Measurements from ENCODE around the gene GPC6.
"Not testable (repeated sequence)": the region's sequence is repeated elsewhere in the genome, so short reads cannot be mapped to it uniquely, and the experiment has no call there.

Gene GPC6

DNA sequence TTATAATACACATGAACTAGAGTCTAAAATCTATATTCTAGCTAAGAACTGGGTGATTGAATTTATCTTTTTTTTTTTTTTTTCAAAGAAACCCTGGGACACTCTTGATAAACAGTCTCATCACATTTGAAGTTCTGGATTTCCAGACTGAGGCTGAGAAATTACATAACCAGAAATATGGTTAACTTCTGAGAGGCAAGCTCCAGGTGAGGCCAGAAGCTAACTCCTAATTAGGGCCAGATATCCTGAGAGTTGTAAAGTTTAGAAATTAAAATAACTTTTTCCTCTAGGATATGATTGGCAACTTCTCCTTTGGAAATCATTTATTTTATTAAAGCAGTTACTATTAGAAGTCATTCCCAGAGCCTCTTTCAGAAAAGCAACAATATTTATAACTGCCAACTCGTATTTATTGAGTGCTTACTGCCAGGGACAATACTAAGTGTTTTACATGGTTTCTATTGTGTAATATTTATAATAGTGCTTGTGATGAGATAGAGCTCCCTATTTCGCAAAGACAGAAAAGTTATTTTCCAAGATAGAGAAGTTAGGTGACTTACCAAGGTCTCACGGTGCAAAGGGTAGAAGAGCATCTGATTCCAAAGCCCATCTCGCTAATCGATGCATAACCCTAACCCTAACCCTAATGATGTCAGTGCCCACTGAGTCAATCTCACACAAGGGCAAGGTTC is 1065.2 kb downstream of the GPC6 start:
- DNase-seq = no peak

DNA sequence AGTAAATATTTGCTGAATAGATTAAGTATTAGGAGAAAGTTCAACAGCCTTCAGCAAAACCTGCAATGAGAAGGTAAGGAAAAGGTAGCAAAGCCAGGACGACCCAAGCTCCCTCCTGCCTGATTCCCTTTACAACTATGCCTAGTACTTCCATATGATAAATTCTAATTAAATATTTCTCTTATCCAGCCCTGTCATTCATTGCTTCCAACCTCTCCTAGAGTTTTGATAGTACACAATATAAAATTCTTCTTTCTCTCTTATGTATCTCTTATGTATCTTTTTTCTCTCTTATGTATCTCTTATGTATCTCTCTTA is 1065.7 kb downstream of the GPC6 start:
- no peak for DNase-seq

GRCh38 chr13:94296471-94296870 is 1069.9 kb downstream of the GPC6 start:
- DNase-seq = no peak

GRCh38 chr13:94298346-94298745 is 1071.7 kb downstream of the GPC6 start:
- no peak for DNase-seq

DNA sequence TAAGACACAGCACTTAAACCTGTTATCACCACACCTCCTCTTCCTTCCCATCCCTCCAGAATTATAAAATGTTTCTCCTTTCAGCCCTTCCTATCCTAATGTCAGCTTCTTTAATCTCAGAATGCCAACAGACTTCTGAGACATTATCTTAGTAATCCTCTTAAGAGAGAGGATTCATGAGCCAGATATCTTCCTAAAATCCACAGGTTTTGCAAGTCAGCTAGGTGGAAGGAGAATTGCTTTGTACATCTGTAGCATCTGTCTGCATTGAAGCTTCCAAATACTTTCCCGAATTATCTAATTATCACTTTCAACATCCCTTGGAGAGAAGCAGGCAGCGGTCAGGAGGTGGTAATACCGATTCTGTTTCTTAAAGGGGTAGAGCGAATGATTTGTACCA is 1073.8 kb downstream of the GPC6 start:
- no peak for DNase-seq

GRCh38 chr13:94301487-94301886 is 1074.9 kb downstream of the GPC6 start:
- DNase-seq = no peak

DNA sequence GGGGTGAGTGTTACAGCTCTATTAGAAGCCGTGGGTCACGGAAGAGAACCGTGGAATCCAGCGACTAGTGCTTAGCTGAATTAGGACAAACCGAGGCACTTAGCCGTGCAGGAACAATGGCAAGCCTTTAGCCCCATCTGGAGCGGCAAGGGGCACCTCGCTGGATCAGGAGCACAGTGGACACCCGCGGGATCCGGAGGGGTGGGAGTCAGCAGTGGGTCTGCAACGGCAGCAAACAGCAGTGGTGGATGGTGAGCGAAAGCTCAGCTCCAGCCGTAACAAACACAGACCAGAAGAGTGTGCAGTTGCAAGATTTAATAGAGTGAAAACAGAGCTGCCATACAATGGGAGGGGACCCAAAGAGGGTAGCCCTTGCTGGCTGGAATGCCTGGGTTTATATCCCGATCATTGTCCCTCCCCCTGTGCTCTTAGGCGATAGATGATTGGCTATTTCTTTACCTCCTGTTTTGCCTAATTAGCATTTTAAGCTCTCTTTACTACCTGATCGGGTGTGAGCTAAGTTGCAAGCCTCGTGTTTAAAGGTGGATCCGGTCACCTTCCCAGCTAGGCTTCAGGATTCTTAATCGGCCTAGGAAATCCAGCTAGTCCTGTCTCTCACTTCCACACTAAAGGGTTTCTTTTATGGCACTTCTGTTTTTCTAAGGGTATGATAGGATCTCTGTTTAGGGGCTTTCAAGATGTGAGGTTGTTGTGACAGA is 1076.4 kb downstream of the GPC6 start:
- not testable (repeated sequence) for DNase-seq

GRCh38 chr13:94303644-94304174 is 1077.1 kb downstream of the GPC6 start:
- no peak for DNase-seq

- no peak for DNase-seq
Observed at GRCh38 chr13:94305033-94305432, 1078.4 kb downstream of the GPC6 start.

GRCh38 chr13:94305463-94305862 is 1078.9 kb downstream of the GPC6 start:
- DNase-seq = no peak

GRCh38 chr13:94305934-94306333 is 1079.3 kb downstream of the GPC6 start:
- DNase-seq = no peak

GRCh38 chr13:94308832-94309231 is 1082.2 kb downstream of the GPC6 start:
- no peak for DNase-seq

DNA sequence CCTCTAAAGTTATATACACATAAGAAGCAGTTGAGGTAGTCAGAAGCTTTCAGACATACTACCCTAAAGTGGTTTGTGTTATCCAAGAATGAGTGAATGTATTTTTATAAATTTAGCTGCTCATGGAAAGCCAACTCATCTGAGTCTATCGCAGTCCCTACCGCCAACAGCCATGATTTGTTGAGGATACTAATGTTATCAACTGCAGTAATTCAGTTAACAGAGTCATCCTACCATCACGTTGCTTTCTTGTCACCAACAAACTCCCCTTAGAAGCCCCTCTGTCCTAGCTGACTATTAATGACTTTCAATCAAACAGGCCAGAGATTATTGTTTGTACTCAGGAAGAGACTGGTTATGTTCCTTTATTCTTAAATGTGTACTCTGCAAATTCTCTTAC is 1083.0 kb downstream of the GPC6 start:
- DNase-seq = no peak

DNA sequence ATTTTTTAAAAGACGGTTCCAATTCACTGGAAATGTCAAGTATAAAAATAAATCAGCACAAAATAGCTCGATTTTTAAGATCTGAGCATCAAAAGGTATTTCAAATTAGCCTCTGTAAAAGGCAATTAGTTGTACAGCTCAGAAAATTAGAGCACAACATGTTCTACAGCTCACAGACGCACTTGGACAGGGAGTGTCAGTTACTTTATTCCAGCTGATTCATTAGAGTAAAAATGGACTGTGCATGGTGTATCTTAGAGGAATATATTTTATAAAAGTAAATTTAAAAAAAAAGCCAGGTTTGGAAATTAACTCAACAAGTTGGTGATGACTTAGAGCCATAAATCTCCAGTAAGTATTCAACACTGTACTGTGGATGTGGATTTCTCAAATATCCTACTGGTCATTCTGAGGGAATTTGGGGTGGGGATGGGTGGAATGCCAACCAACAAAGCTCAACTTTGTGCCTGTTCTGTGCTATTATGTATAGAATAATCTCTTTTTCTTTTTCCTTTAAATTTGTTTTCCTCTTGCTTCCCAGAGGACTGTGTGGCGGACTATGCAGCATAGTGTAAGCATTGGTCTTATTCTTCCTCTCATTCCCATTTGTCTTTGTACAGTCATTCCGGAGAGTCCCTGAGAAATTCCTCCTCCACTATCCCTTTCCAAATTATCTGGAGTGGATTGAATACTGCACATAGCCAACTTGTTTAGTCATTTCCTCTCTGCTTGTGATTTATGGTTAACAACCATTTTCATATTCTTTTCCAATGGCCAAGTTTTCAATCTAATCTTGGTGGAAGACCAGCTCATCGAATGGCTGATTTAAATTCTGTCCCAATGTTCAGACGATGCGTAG is 1083.6 kb downstream of the GPC6 start:
- DNase-seq = no peak

DNA sequence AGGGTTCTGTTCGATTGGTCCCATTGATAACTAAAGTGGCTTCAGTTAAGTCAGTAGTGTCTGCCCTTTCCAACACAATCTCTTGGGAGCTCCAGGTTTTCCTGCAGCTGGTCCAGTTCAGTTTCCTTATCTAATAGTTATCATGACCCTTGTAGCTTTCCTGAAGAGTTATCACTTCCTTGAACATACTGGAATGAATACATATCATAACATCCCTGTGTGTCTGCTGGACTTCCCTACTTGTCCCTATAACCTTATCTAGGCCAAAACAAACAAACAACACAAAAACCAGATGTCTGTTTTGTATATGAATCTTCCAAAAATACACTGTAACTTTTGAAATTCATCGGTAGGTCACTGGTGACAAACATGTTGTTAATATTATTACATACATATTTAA is 1085.3 kb downstream of the GPC6 start:
- no peak for DNase-seq

DNA sequence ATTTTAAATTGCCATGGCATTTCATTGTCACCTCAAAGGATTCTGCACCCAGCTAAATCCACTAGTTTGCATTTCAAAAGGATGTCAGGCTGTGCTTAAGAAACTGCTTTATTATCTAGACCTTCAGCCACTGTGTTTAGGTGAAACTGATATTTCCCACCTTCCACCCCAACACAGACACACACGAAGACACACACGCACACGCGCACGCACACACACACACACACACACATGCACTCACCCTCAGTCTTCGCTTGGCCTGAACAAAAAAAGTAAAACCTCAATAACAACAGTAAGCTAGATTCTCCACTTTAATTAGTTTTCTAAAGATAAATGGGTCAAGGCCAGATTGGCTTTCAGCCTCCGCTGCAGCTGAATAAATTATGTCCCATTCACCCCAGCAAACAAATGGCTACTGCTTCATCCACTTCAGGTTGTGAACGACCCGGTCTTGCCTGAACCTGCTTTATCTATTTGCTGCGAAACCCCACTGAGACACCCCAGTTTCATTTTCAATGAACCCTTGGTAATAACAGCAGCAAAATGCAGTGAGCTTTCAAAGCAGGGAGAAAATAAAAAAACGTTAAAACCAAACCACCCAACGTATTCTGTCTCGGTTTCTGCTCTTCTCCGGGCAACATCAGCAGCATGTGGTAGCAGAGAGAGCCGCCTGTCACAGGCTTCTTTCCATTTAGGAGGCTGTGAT is 1086.1 kb downstream of the GPC6 start:
- peak; percentile 27 for DNase-seq

DNA sequence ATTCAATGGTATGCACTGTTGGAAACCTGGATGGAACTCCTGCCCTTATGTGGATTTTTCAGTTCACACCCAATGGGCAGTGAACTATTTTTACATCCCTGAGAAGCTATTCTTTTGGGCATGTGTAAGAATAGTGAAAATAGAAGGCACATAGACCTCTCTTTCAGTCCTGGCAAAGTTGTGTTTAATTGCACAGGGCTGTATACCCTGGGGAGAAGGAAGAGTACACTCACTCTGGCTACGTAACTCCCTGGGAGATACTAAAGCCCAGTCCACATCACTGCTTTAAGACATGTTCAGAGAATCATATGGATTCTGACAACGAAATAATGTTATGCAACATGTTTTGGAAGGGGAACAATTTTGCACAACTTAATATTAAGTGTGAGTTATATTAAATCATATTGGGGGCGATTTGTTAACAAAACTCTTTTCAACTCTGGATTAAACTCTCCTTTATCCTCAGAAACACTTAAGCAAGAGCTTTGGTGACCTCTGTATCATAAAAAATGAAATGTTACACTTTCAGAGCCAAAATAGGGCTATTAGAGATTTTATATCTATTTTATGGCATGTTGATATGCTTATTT is 1086.8 kb downstream of the GPC6 start:
- no peak for DNase-seq

DNA sequence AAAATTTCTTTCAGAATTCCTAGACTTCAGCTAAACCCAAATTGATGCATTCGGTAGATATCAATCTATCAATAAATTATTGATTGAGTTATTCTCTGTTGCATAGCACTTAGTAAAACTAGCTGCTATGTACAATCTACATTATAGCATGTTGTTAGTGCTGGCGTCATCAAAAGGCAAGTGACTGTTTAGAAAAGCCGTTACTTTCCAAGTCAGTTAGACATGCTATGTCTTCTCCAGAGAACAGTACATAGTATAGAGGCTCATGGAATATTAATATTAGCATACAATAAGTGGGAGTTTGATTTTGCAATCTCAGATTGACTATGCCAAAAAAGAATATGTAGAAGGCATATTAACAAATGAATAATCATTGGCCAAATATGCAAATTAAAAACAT is 1087.3 kb downstream of the GPC6 start:
- no peak for DNase-seq

DNA sequence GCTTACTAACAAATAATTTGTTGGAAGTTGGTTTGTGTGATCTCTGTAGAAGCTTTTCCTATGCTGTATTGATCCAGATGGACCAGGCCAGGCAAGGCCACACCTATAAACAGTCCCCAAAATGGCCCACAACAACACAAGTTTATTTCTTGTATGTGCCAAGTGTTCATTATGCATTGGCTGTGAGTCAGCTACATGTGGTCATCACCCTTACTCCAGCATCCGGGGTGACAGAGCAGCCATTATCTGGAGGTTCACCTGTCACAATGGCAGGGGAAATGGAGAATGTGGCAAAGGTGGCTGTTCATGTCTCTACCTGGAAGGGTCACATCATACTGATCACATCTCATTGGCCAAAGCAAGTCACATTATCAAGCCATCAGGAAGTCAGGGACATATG is 1088.6 kb downstream of the GPC6 start:
- DNase-seq = no peak

GRCh38 chr13:94317063-94317491 is 1090.5 kb downstream of the GPC6 start:
- no peak for DNase-seq

DNA sequence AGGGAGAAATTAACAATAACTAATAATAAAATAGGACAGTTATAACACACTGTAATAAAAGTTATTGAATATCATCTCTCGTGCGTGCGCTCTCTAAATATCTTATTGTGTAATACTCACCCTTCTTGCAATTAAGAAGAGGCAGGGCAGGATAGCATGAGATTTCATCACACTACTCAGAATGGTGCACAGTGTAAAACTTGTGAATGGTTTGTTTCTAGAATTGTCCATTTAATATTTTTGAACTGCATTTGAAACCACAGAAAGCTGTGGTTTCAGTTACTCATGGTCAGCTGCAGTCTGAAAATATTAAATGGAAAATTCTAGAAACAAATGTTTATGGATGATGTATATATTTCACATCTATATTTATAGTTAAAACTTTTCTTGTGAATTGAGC is 1091.8 kb downstream of the GPC6 start:
- DNase-seq = no peak

DNA sequence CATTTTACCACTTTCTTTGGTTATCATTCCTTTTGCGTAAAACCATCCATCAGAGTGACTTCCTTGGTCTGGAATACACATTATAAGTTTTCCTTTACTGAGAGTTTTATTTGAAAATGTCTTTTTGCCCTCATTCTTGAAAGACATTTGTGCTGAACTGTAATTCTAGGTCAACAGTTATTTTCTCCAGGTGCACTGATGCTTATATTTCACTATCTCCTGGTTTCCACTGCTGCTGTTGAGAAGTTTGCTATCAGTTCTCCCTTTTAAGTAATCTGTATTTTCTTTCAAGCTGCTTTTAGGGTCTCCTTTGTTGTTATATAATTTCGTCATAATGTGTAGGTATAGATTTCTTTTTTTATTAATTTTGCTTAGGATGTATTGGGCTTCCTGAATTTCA is 1092.9 kb downstream of the GPC6 start:
- DNase-seq = no peak

Measured in CD4-positive, alpha-beta T cell treated with Interleukin-21 for 1 hour (primary cell).